K562 (cell line): ENCODE data around the gene ACTR3C. TPM values are rescaled to one million over a fixed set of nuclear protein-coding genes. Genes with fewer than 3 reads are reported as not detected.

Experiments used
- BCL6 ChIP-seq: fragments of 250-450 bp; sonication (Bioruptor Pico); IDR thresholded peaks from 2 replicates; pipeline ENCODE4 v1.4.0; 2020
- CXXC5 ChIP-seq: fragments of 250-450 bp; sonication (Bioruptor Pico); IDR thresholded peaks from 2 replicates; pipeline ENCODE4 v1.8.0; 2022; ENCODE audit warnings: inconsistent platforms, mild to moderate bottlenecking, moderate library complexity
- GABPB2 ChIP-seq: fragments of 250-450 bp; sonication (Bioruptor Pico); conservative IDR thresholded peaks from 2 replicates; pipeline ENCODE4 v1.5.1; 2021; ENCODE audit warnings: mild to moderate bottlenecking
- KLF13 ChIP-seq: fragments of 450-650 bp; IDR thresholded peaks from 2 replicates; pipeline ENCODE4 v1.6.1; 2016; ENCODE audit warnings: missing genetic modification characterization, low read depth, mild to moderate bottlenecking, missing compliant biosample characterization, moderate library complexity, borderline replicate concordance
- MAZ ChIP-seq, 2 experiments: fragments of 450-650 bp in 1 of 2; sonication (generic) in 1 of 2; formaldehyde crosslinking; IDR thresholded peaks in 1 of 2; conservative IDR thresholded peaks in 1 of 2; 2 replicates each; pipeline versions ENCODE4 v1.4.0 to v1.5.0; 2020; ENCODE audit warnings: mild to moderate bottlenecking in 1 of 2, missing genetic modification reagents in 1 of 2
- MEIS2 ChIP-seq: fragments of 450-650 bp; IDR thresholded peaks from 2 replicates; pipeline ENCODE4 v1.6.1; 2014; ENCODE audit warnings: mild to moderate bottlenecking; ENCODE audit not compliant: partially characterized antibody
- MIER1 ChIP-seq: fragments of 450-650 bp; IDR thresholded peaks from 2 replicates; pipeline ENCODE4 v1.6.1; 2016; ENCODE audit warnings: antibody characterized with exemption, mild to moderate bottlenecking, low read depth
- PURB ChIP-seq: sonication (generic); formaldehyde crosslinking; IDR thresholded peaks from 2 replicates; pipeline ENCODE4 v1.9.0; 2021; ENCODE audit warnings: low read depth, mild to moderate bottlenecking, missing genetic modification reagents
- RB1 ChIP-seq: fragments of 450-650 bp; IDR thresholded peaks from 2 replicates; pipeline ENCODE4 v1.6.1; 2017; ENCODE audit warnings: low read depth, mild to moderate bottlenecking
- SMAD4 ChIP-seq: fragments of 250-450 bp; sonication (Bioruptor Pico); conservative IDR thresholded peaks from 2 replicates; pipeline ENCODE4 v1.8.0; 2021; ENCODE audit warnings: inconsistent platforms, mild to moderate bottlenecking, moderate library complexity
- SREBF1 ChIP-seq: fragments of 150-350 bp; IDR thresholded peaks from 2 replicates; pipeline ENCODE4 v1.6.1; 2014; ENCODE audit warnings: antibody characterized with exemption, low read depth, low read length, borderline replicate concordance
- TRIM24 ChIP-seq, 2 experiments: fragments of 450-650 bp; IDR thresholded peaks; 2 replicates each; pipeline ENCODE4 v1.6.1; 2016
- ZBTB7A ChIP-seq: IDR thresholded peaks from 2 replicates; pipeline ENCODE4 v1.6.1; 2011; ENCODE audit warnings: low read depth, mild to moderate bottlenecking, low read length, moderate library complexity, borderline replicate concordance; ENCODE audit not compliant: control insufficient read depth
- ZNF175 ChIP-seq: fragments of 200-800 bp; sonication (Bioruptor generic); IDR thresholded peaks from 2 replicates; pipeline ENCODE4 v1.6.1; 2016; ENCODE audit warnings: low read depth, mild to moderate bottlenecking, missing genetic modification characterization, missing compliant biosample characterization
- ZNF184 ChIP-seq: sonication (generic); formaldehyde crosslinking; IDR thresholded peaks from 2 replicates; pipeline ENCODE4 v1.5.0; 2020; ENCODE audit warnings: missing genetic modification reagents
- ZNF444 ChIP-seq: fragments of 250-450 bp; sonication (Bioruptor Pico); IDR thresholded peaks from 2 replicates; pipeline ENCODE4 v1.4.0; 2020; ENCODE audit warnings: mild to moderate bottlenecking, moderate library complexity
- ZNF586 ChIP-seq: fragments of 450-650 bp; formaldehyde crosslinking; conservative IDR thresholded peaks from 2 replicates; pipeline ENCODE4 v1.4.0; 2020; ENCODE audit warnings: mild to moderate bottlenecking, moderate library complexity
- ZNF695 ChIP-seq: fragments of 450-650 bp; formaldehyde crosslinking; IDR thresholded peaks from 2 replicates; pipeline ENCODE4 v1.4.0; 2020; ENCODE audit warnings: mild to moderate bottlenecking, moderate library complexity
- polyA plus RNA-seq, 8 experiments: library from polyadenylated mRNA; depleted of rRNA in 4 of 8; stranded (reverse) in 5 of 8; unstranded in 3 of 8; fragments of >200 nt; fragmentation: Nextera tagmentation in 2 of 8; fragmentation: Illumina TruSeq in 1 of 8; extraction: Ambion mirVana in 2 of 8; extraction: Trizol in 1 of 8; gene quantifications; 2 replicates each; pipeline versions ENCODE4 v1.2.1 to v1.2.3, GENCODE V29; 2011 to 2014; ENCODE audit warnings: inconsistent platforms in 1 of 8, missing spikeins in 1 of 8
- total RNA-seq, 7 experiments: library from RNA; depleted of rRNA in 6 of 7; stranded (reverse); fragments of >200 nt in 6 of 7; fragmentation: Illumina TruSeq in 2 of 7; extraction: Trizol in 2 of 7; gene quantifications; 2 replicates each; pipeline versions ENCODE4 v1.2.1 to v1.2.3, GENCODE V29; 2011 to 2021; ENCODE audit warnings: low replicate concordance in 1 of 7
- TF ChIP-seq, protein P1 (sequence below): fragments of 250-450 bp; sonication (Bioruptor Pico); IDR thresholded peaks from 2 replicates; pipeline ENCODE4 v1.5.0; 2021; ENCODE audit warnings: mild to moderate bottlenecking, borderline replicate concordance
- TF ChIP-seq, protein P2 (sequence below), 3 experiments: fragments of 200-800 bp in 1 of 3; fragments of 250-450 bp in 1 of 3; fragments of 450-650 bp in 1 of 3; sonication (Bioruptor Pico) in 1 of 3; sonication (Bioruptor generic) in 1 of 3; formaldehyde crosslinking in 1 of 3; IDR thresholded peaks; 2 replicates each; pipeline versions ENCODE4 v1.6.1 to v1.8.0; 2016 to 2022; ENCODE audit warnings: mild to moderate bottlenecking in 2 of 3, missing genetic modification characterization in 2 of 3, missing compliant biosample characterization in 1 of 3, moderate library complexity in 1 of 3
- TF ChIP-seq, protein P3 (sequence below): sonication (generic); formaldehyde crosslinking; IDR thresholded peaks from 2 replicates; pipeline ENCODE4 v1.8.0; 2023; ENCODE audit warnings: mild to moderate bottlenecking, missing genetic modification reagents

ACTR3C gene
- total and polyA plus RNA-seq, 9 of the 15 experiments (the other 6 are each of a cell fraction or from before 2014, with no cell fraction given): 9.0 to 35.4 (median 13.3) TPM

DNA sequence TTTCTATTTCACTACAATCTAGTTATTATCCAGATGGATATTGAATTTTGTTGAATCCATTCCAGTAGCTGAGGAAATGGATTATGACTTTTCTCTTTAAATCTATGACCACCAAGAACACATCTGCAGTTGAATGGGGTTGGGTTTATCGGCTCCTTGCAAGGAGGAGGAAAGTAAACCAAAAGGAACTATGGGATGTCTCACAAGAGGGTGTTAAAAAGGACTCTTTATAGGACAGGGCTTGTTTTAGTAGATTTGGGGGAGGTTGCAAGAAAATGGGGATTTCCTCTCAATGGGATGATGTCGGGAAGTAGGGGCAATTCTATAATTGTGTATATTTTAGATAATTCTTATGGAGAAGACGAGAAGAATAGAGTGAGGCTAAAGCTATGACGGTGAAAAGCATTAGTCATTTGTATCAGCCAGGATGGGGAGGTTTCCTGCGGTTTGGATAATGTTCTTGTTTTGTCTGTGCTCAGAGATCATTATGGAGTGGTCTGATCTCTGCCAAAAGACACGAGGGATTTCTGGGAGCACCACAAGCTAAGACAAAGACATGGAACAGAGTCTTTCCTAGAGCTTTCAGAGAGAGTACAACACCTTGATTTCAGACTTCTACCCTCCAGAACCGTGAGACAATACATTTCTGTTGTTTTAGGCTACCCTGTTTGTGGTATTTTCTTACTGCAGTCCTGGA is 5.4 kb downstream of the ACTR3C start (continued):
- TF ChIP-seq, protein P1, sequence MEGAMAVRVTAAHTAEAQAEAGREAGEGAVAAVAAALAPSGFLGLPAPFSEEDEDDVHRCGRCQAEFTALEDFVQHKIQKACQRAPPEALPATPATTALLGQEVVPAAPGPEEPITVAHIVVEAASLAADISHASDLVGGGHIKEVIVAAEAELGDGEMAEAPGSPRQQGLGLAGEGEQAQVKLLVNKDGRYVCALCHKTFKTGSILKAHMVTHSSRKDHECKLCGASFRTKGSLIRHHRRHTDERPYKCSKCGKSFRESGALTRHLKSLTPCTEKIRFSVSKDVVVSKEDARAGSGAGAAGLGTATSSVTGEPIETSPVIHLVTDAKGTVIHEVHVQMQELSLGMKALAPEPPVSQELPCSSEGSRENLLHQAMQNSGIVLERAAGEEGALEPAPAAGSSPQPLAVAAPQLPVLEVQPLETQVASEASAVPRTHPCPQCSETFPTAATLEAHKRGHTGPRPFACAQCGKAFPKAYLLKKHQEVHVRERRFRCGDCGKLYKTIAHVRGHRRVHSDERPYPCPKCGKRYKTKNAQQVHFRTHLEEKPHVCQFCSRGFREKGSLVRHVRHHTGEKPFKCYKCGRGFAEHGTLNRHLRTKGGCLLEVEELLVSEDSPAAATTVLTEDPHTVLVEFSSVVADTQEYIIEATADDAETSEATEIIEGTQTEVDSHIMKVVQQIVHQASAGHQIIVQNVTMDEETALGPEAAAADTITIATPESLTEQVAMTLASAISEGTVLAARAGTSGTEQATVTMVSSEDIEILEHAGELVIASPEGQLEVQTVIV (CRISPR knock-in tag): no peak
- TF ChIP-seq CXXC5 (CRISPR knock-in tag): peak; percentile 56; the same call in 1 of the 2 replicates
- peak in 1 of 2 experiments; percentile 70 for TF ChIP-seq TRIM24 (IDR thresholded peaks at IDR 0.05)
- TF ChIP-seq ZNF695 (CRISPR knock-in tag): no peak
- no peak for TF ChIP-seq KLF13 (tag)
- TF ChIP-seq RB1: no peak
- TF ChIP-seq BCL6 (CRISPR knock-in tag): no peak
- no peak for TF ChIP-seq PURB
- peak; percentile 60 for TF ChIP-seq MEIS2
- TF ChIP-seq ZNF175 (CRISPR knock-in tag): peak; percentile 87
- TF ChIP-seq SMAD4 (CRISPR knock-in tag): peak; percentile 100
- no peak for TF ChIP-seq ZBTB7A
- TF ChIP-seq MAZ (CRISPR knock-in tag; conservative IDR thresholded peaks at IDR 0.05 in 1 of 2, IDR thresholded peaks at IDR 0.05 in 1 of 2): peak in 1 of 2 experiments; percentile 35; a peak in 2 of 4 replicates
- TF ChIP-seq, protein P2, sequence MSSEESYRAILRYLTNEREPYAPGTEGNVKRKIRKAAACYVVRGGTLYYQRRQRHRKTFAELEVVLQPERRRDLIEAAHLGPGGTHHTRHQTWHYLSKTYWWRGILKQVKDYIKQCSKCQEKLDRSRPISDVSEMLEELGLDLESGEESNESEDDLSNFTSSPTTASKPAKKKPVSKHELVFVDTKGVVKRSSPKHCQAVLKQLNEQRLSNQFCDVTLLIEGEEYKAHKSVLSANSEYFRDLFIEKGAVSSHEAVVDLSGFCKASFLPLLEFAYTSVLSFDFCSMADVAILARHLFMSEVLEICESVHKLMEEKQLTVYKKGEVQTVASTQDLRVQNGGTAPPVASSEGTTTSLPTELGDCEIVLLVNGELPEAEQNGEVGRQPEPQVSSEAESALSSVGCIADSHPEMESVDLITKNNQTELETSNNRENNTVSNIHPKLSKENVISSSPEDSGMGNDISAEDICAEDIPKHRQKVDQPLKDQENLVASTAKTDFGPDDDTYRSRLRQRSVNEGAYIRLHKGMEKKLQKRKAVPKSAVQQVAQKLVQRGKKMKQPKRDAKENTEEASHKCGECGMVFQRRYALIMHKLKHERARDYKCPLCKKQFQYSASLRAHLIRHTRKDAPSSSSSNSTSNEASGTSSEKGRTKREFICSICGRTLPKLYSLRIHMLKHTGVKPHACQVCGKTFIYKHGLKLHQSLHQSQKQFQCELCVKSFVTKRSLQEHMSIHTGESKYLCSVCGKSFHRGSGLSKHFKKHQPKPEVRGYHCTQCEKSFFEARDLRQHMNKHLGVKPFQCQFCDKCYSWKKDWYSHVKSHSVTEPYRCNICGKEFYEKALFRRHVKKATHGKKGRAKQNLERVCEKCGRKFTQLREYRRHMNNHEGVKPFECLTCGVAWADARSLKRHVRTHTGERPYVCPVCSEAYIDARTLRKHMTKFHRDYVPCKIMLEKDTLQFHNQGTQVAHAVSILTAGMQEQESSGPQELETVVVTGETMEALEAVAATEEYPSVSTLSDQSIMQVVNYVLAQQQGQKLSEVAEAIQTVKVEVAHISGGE (CRISPR knock-in tag; IDR thresholded peaks at IDR 0.05): no peak
- TF ChIP-seq SREBF1: no peak
- TF ChIP-seq ZNF586 (CRISPR knock-in tag): no peak
- TF ChIP-seq, protein P3, sequence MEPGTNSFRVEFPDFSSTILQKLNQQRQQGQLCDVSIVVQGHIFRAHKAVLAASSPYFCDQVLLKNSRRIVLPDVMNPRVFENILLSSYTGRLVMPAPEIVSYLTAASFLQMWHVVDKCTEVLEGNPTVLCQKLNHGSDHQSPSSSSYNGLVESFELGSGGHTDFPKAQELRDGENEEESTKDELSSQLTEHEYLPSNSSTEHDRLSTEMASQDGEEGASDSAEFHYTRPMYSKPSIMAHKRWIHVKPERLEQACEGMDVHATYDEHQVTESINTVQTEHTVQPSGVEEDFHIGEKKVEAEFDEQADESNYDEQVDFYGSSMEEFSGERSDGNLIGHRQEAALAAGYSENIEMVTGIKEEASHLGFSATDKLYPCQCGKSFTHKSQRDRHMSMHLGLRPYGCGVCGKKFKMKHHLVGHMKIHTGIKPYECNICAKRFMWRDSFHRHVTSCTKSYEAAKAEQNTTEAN (CRISPR knock-in tag): peak; percentile 71; the same call in 1 of the 2 replicates
- TF ChIP-seq ZNF444 (CRISPR knock-in tag): no peak
- no peak for TF ChIP-seq GABPB2
- TF ChIP-seq MIER1: no peak
- no peak for TF ChIP-seq ZNF184
